Neural crest cell (in vitro differentiated cells): Measurements from ENCODE around the gene DACT3. TPM values are rescaled to one million over a fixed set of nuclear protein-coding genes. Genes with fewer than 3 reads are reported as not detected.

Experiments
- DNase-seq: peaks from one replicate; pipeline ENCODE4 v3.0.0; 2021; ENCODE audit warnings: low read depth, mixed read lengths, low spot score
- H3K27ac Mint-ChIP-seq: one replicate; pipeline ENCODE4 v1.8.0; 2021; ENCODE audit warnings: mild to moderate bottlenecking, mixed read lengths; ENCODE audit not compliant: unreplicated experiment
- H3K27me3 Mint-ChIP-seq: 2 replicates; pipeline ENCODE4 v1.8.0; 2021; ENCODE audit warnings: low read depth, mild to moderate bottlenecking, mixed read lengths
- H3K36me3 Mint-ChIP-seq: 2 replicates; pipeline ENCODE4 v1.8.0; 2021; ENCODE audit warnings: low read depth, mild to moderate bottlenecking, mixed read lengths
- H3K4me1 Mint-ChIP-seq: 2 replicates; pipeline ENCODE4 v1.8.0; 2021; ENCODE audit warnings: mixed read lengths
- H3K4me3 Mint-ChIP-seq: one replicate; pipeline ENCODE4 v1.8.0; 2021; ENCODE audit warnings: mild to moderate bottlenecking, mixed read lengths
- H3K9me3 Mint-ChIP-seq: 2 replicates; pipeline ENCODE4 v1.8.0; 2021; ENCODE audit warnings: mixed read lengths
- total RNA-seq: library from RNA; stranded (reverse); gene quantifications from 2 replicates; pipeline ENCODE4 v1.2.1, GENCODE V29; 2021
- TF ChIP-seq, protein P1 (sequence below): fragments of 200-600 bp; sonication (generic); conservative IDR thresholded peaks from 2 replicates; pipeline ENCODE4 v1.5.0; 2021; ENCODE audit warnings: antibody characterized with exemption, mild to moderate bottlenecking

DACT3 gene
- total RNA-seq, 1 donor from 2014 or later: 7.4 TPM

DNA sequence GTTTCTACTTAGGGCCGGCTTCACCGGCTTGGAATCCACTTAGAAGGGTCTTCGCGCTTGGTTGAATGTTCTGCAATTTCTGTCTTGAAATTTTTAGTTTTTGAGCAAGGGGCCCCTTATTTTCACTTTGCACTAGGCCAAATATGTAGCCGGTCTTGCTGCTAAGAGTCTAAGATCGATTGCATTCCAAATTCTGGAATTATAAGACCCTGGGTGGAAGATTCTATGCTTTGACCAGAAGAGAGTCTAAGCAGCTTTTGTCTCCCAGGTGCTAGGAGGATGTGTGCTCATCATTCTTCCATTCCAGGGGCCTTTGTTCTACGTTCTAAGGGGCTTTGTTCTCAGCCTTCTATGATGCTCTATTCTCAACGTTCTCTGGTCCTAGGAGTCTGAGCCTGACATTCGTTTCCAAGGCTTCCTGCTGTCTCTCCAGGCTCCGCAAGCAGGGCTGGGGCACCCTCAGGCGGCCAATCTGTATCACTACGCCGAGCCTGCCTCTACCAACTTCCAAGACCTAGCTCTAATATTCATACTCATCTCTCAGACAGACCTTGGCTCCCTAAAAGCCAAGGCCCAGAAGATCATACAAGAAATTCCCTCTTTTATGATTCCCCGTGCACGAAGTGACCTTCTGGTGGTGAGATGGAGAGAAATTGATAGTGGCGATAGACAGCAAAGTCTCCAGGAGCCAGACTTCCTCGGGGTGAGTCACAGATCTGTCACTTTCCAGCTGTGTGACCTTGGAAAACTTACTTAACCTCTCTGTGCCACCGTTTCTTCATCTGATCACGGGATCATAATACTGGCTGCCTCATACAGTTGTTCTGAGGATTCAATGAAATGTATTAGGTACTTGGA is 982 bp upstream of the DACT3 start:
- Mint-ChIP-seq H3K4me1 (peaks cover 28% of the 10 kb centered on the region), H3K27ac (peak overlapping the region; percentile 76), H3K9me3 (no peaks in the 10 kb centered on the region), H3K27me3 (peaks cover 10% of the 10 kb centered on the region), H3K36me3 (no peaks in the 10 kb centered on the region), H3K4me3 (peak overlapping the region; percentile 70)
- DNase-seq: peak; percentile 69
- TF ChIP-seq, protein P1, sequence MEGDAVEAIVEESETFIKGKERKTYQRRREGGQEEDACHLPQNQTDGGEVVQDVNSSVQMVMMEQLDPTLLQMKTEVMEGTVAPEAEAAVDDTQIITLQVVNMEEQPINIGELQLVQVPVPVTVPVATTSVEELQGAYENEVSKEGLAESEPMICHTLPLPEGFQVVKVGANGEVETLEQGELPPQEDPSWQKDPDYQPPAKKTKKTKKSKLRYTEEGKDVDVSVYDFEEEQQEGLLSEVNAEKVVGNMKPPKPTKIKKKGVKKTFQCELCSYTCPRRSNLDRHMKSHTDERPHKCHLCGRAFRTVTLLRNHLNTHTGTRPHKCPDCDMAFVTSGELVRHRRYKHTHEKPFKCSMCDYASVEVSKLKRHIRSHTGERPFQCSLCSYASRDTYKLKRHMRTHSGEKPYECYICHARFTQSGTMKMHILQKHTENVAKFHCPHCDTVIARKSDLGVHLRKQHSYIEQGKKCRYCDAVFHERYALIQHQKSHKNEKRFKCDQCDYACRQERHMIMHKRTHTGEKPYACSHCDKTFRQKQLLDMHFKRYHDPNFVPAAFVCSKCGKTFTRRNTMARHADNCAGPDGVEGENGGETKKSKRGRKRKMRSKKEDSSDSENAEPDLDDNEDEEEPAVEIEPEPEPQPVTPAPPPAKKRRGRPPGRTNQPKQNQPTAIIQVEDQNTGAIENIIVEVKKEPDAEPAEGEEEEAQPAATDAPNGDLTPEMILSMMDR: peak; percentile 94

DNA sequence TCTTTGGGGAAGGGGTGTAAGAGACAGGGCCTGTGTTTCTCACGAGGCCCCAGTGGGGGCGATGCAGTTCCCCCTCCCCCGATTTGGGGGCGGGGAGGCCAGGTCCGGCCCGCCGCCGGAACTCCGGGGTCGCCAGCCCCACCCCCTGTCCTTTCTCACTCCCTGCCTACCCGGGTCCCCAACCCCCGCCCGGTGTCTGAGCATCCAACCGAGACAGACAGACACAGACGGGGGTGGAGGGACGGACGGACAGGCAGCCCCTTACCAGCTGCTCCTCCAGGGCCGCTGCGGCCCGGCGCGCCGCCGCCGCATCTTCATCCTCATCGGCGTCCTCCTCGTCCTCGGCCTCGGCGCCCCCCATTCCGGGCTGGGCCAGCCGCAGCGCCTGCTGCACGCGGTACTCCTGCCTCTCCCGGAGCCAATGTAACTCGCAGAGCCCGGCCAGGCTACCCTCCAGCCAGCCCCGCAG is 397 bp downstream of the DACT3 start:
- H3K27ac Mint-ChIP-seq: no peak overlapping the region
- H3K36me3 Mint-ChIP-seq: no peaks in the 10 kb centered on the region
- peaks cover 28% of the 10 kb centered on the region for H3K4me1 Mint-ChIP-seq
- TF ChIP-seq, protein P1: peak; percentile 1
- H3K4me3 Mint-ChIP-seq: peak overlapping the region; percentile 84
- peaks cover 10% of the 10 kb centered on the region for H3K27me3 Mint-ChIP-seq
- DNase-seq: no peak
- H3K9me3 Mint-ChIP-seq: no peaks in the 10 kb centered on the region

DNA sequence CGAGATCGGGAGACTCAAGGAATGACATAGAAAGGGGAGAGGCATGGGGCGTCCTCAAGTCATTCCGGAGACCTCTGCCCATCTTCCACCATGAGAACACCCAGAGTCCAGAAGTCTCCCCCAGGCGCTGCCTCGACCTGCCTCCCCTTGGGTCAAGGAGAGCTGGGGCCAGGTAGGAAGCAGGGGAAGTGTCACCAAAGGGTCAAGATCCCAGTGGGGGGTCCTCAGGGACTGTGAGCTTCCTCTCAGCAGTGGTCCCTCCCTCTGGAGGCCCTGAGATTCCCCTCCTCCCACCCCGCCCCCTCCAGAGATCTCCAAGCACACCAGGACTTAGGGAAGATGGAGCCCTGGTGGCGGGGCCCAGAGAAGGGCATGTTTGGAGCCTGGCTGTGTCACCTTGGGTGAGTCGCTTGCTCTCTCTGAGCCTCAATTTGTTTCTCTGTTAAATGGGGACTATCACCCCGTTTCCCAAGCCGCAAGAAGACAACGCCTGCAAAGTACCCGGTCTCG is 919 bp downstream of the DACT3 start:
- Mint-ChIP-seq H3K4me3 (peak overlapping the region; percentile 84), H3K27ac (no peak overlapping the region), H3K27me3 (peaks cover 11% of the 10 kb centered on the region), H3K4me1 (peaks cover 31% of the 10 kb centered on the region), H3K36me3 (no peaks in the 10 kb centered on the region), H3K9me3 (no peaks in the 10 kb centered on the region)
- TF ChIP-seq, protein P1: peak; percentile 13
- peak; percentile 26 for DNase-seq

DNA sequence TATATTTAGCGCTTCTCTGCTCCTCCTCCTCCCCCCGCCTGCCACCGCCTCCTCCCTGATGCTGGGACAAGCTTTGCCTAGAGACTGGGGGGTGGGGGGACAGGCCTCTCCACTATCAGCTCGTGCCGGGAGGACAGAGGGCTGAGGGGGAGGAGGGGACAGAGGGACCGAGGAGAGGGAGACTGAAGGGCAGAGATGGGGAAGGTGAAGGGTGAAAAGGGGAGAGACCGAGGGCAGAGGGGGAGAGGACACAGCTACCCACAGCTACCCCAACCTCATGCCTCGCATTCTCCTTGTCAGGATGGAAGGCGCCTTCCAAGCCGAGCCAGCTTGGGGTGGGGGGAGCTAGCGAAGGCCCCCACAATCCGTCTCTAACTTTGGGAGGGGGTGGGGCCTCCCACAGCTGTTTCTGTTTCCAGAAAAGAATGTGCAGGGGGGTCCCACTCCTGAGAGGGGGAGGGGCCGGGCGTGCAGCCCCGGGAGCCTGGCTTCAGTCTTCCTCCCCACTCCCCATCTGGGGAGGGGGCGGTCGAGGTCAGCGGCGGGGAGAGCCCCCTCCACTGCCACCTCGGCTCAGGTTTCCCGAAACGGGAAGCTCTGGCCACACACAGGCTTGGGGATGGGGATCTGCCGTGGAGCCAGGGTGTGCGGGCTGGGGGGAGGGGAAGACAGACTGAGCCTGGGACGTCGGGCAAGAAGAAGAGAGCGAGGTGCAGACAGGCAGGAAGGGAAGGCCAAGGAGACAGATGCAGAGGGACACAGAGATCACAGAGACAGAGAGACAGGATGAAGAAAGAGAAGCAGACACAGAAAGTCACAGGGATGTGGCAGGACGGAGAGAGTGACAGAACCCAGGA is 1.6 kb downstream of the DACT3 start:
- Mint-ChIP-seq H3K27ac (no peak overlapping the region), H3K27me3 (peaks cover 15% of the 10 kb centered on the region)

DNA sequence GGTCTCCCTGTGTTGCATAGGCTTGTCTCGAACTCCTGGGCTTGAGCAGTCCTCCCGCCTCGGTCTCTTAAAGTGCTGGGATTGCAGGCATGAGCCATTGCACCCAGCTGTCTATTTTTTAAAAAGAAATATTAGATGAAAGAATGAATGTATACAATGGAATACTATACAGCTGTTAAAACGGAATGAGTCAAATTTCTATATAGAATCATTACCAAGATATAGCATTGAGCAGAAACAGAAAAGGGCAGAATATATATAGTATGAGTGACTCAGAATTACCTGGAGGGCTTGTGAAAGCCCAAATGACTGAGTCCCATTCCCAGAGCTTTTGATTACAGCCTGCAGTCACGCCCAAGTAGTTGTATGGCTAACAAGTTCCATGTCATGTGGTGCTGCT is 4.4 kb downstream of the DACT3 start:
- no peak for DNase-seq
- Mint-ChIP-seq H3K27ac (no peak overlapping the region), H3K4me1 (peaks cover 38% of the 10 kb centered on the region), H3K9me3 (no peaks in the 10 kb centered on the region), H3K4me3 (peak overlapping the region; percentile 36), H3K27me3 (peaks cover 24% of the 10 kb centered on the region), H3K36me3 (no peaks in the 10 kb centered on the region)
- TF ChIP-seq, protein P1: no peak

More for the DNA sequence above, 1.6 kb downstream of the DACT3 start:
- DNase-seq: peak; percentile 39
- Mint-ChIP-seq H3K9me3 (no peaks in the 10 kb centered on the region), H3K4me3 (peak overlapping the region; percentile 84), H3K4me1 (peaks cover 38% of the 10 kb centered on the region), H3K36me3 (no peaks in the 10 kb centered on the region)
- TF ChIP-seq, protein P1: no peak
